LNCAP (cell line): ENCODE measurements around the gene GPR84.

Experiments
- TF ChIP-seq, protein P1 (sequence below): fragments of 450-650 bp; IDR thresholded peaks from 2 replicates; pipeline ENCODE4 v1.5.1; 2017; ENCODE audit warnings: mild to moderate bottlenecking

The GPR84 gene

DNA sequence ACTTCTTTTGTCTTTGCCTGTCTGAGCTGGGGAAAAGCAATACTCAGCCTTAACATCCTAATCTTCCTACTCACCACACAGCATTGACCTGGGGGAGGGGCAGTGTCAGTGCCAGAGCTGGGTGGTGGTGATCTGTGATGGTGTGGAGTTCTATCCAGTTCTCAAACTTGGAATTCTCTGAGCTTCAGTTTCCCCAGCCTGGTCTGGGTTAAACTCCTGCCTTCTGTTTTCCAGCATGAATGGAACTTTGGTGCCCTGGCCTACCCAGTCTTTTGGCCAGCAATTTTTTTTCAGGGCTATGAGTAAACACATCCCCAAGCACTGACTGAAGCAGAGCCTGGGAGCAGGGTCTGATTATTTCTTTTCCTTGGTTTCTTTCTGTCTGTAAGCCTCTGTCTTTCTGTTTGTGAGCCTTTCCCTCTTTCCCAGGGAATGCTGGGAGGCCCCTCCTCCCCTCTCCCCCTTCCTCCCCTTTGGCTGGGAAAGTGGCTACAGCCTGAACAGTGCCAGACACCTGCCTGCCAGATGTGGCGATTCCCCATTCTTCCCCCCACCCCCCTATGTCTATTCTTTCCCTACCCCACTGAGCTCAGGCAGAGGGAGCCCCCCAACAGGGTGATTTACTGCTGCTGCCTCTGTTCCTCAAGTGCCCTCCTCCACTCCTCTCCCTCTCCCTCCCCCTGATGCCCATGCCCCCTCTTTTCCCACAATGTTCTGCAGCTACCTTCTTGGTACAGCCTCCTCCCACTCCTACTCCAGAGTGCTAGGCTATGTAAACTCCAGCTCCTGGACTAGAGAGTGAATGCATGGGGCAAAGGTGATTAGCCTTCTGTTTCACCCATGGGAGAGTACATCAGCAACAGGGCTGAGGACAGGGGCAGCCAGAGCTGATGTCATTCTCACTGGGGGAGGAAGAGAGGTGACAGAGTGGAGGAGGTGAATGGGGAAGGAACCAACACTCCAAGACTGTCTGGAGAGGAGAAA is 11.1 kb downstream of the GPR84 start:
- TF ChIP-seq, protein P1, sequence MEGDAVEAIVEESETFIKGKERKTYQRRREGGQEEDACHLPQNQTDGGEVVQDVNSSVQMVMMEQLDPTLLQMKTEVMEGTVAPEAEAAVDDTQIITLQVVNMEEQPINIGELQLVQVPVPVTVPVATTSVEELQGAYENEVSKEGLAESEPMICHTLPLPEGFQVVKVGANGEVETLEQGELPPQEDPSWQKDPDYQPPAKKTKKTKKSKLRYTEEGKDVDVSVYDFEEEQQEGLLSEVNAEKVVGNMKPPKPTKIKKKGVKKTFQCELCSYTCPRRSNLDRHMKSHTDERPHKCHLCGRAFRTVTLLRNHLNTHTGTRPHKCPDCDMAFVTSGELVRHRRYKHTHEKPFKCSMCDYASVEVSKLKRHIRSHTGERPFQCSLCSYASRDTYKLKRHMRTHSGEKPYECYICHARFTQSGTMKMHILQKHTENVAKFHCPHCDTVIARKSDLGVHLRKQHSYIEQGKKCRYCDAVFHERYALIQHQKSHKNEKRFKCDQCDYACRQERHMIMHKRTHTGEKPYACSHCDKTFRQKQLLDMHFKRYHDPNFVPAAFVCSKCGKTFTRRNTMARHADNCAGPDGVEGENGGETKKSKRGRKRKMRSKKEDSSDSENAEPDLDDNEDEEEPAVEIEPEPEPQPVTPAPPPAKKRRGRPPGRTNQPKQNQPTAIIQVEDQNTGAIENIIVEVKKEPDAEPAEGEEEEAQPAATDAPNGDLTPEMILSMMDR = no peak

DNA sequence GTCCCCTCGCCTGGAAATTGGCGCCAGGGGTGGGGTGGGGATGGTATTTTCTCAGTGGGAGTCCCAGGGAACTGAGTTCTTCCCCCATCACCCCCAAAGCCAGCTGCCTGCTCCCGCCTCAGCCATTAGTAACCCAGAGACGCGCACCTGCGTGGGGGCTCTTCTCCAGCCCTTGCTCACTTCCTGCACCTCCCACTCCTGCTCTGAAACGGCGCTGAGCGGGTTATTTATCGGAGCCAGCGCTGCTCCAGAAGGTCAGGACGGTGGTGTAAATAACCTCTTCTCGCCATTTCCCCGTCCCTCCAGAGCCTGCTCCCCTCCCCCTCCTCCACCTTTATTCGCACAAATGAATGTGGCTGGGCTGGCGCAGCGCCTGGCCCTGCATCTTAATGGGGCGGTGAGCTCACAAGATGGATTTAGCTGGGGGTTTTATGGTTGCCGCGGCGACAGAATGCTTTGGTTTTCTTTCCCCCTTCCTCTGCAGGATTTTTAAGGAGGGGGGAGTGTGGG is 12.2 kb downstream of the GPR84 start:
- TF ChIP-seq, protein P1 = no peak

DNA sequence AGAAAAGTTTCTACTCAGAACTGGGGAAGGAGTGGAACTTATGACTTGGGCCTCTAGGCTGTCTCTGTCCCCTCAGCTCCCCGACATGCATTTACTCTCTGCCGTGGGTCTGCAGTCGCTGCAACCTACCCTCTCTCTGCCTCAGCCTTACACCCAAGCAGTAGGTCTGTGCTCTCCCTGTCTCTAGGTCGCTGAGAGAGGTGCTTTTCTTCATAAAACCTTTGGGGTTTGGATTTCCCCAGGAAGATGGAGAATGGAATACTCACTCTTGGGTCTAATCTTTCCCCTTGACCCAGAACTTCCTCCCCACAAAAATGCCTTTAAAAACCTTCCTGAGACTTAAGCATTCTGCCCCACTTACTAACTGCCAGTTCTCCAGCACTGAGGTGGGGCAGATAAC is 12.9 kb downstream of the GPR84 start:
- TF ChIP-seq, protein P1 = no peak

DNA sequence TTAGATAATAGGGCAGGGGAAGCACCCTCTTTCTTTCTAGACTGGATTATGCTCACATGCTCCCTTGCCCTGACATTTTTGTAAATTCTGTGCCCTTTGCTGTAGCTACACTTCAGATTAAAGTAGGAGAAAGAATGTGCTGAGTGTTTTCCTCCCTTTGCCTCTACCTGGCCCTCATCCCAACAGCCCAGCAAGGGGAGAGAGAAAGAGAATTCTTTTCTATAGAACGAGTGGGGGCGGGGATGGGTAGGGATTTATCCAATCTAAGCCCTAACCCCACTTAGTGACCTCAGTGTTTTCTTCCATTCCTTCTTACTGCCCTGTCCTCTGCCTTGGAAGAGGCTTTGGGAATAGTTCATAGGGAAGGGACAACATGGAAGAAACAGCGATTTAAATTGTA is 13.5 kb downstream of the GPR84 start:
- TF ChIP-seq, protein P1 = no peak

DNA sequence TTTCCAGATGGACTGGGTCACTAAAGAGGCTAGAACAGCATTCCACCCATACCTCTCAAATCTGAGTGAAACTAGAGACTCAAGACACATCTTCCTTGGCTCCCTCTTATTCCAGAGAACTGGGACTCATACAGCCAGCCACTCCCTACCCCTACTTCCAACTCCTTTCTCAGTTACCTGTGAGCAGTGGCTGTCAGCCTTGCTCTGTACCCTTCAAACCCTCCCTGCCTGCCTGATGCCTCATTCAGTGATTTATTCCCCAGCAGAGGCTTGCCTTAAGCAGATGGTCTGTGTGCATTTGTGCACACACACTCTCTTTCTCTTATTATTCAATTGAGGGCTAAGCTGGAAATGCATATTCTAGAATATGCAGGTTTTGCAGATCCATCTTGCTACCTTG is 14.6 kb downstream of the GPR84 start:
- TF ChIP-seq, protein P1 = no peak

DNA sequence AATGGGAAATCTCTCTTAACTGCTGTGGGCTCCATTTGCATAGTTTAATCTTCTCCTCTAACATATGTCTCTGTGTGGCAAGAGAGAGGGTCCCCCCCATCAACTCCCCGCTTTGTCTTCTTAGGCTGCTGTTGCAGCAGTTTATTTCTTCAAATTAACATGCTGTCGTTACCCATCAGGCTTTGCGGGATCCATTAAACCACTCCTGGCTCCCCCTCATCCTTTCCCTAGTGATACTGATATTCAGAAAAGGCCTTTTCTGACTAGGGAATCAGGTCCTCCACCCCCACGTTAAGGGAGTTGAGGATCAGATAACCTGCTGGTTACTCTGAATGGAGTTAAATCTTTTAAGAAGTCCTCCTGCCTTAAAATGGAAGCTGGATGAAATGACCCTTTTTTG is 15.2 kb downstream of the GPR84 start:
- TF ChIP-seq, protein P1 = no peak

DNA sequence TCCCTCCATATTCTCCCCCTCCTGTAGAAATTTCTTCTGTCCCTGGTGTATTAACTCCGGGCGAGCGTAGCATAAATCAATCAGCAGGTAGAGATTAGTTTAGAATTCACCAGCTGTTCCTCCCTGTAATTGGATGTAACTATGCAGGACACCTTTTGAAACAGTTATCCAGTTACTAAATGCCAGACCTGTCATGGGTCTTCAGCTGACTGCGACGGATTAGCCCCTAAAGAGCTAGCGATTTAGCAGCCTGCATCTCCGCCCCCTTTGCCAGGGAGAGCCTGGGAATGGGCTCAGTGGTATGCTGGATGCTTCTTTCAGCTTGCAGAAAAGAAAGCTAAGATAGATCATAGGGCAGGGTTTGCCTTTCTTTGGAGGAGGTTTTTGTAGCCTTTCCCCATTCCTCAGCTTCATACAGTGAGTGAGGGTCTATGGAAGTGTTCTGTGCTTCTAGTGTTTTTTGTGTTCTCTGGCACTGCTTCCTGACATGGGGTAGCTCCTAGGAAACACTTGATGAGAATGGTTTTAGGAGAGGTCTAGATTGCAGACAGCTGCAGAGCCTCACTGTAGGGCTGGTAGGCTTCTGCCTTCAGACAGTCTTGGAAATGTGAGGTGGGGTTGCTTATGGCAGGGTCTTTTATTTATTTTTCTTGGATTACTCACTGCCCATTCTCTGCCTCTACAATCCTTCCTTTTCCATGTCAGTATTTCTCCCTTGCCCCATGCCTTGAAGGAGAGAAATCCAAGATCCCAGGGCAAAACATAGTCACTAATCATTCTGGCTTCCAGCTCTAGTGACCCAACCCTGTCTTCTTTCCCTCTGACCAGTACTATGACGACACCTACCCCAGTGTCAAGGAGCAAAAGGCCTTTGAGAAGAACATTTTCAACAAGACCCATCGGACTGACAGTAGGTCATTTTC is 22.6 kb downstream of the GPR84 start:
- TF ChIP-seq, protein P1 = no peak
